K562 (cell line): ENCODE results near the gene MAGI1. TPM values are rescaled to one million over a fixed set of nuclear protein-coding genes. Genes with fewer than 3 reads are reported as not detected.
A peak's percentile ranks its signal among the peaks of the same experiment; 100 is the strongest.

ENCODE experiments used
- ATAC-seq: fragments of 200-7000 bp; cut with Tn5 transposase; 3 replicates; pipeline ENCODE4 v1.9.1; 2020; ENCODE audit warnings: moderate library complexity
- BruUV-seq: library from RNA; stranded (reverse); fragments of 400-500 nt; replicated peaks from 2 replicates; lab custom pipeline; 2021; lab: Mats Ljungman, UMichigan
- CTCF ChIA-PET: fragments of 300-600 bp; formaldehyde crosslinking; extraction: SDS; loops from one replicate; lab custom pipeline; 2021; ENCODE audit warnings: low intra/inter-chr PET ratio; lab: Yijun Ruan, JAX
- POLR2A ChIA-PET: fragments of 300-600, 350-650 bp; sonication (Branson Sonifier 250); formaldehyde crosslinking; extraction: SDS; loops from one replicate; lab custom pipeline; 2021; ENCODE audit warnings: antibody characterized with exemption, inconsistent platforms; lab: Yijun Ruan, JAX
- DNase-seq, 4 experiments: peaks; one replicate each; pipeline versions ENCODE4 v3.0.0 to v3.0.0-alpha.2; 2011 to 2018; ENCODE audit warnings: low spot score in 3 of 4, mixed read lengths in 3 of 4; ENCODE audit errors: extremely low read depth in 1 of 4
- FAIRE-seq: peaks from 2 replicates; lab custom pipeline; 2011; peaks lifted over from hg19 to GRCh38; lab: Jason Lieb, UNC
- H2AFZ ChIP-seq: 2 replicates; pipeline ENCODE4 v1.6.0; 2011; ENCODE audit warnings: low read depth, low read length, control low read depth, inconsistent platforms
- H3K27ac ChIP-seq: fragments of 200-600 bp; 3 replicates; pipeline ENCODE4 v1.8.0; 2011; ENCODE audit warnings: low read depth, mild to moderate bottlenecking, control low read depth, inconsistent platforms, low read length, moderate library complexity, mixed read lengths; ENCODE audit errors: extremely low read depth
- H3K27me3 ChIP-seq, 2 experiments: fragments of 300-600 bp in 1 of 2; 2 replicates in 1 of 2; 3 replicates in 1 of 2; pipeline versions ENCODE4 v1.6.0 to v1.8.0; 2011; ENCODE audit warnings: inconsistent platforms in 2 of 2, low read length in 2 of 2, mild to moderate bottlenecking in 1 of 2, mixed read lengths in 1 of 2, moderate library complexity in 1 of 2; ENCODE audit not compliant: control insufficient read depth in 2 of 2, insufficient read depth in 2 of 2
- H3K36me3 ChIP-seq: fragments of 300-600 bp; 3 replicates; pipeline ENCODE4 v1.8.0; 2011; ENCODE audit warnings: mild to moderate bottlenecking, low read length, inconsistent platforms; ENCODE audit not compliant: control insufficient read depth, insufficient read depth
- H3K4me1 ChIP-seq, 2 experiments: fragments of 200-600 bp in 1 of 2; replicated peaks in 1 of 2; 2 replicates in 1 of 2; 3 replicates in 1 of 2; pipeline versions ENCODE4 v1.5.1 to v1.8.0; 2011; ENCODE audit warnings: inconsistent platforms in 2 of 2, low read length in 2 of 2, mild to moderate bottlenecking in 1 of 2, mixed read lengths in 1 of 2, moderate library complexity in 1 of 2; ENCODE audit not compliant: control insufficient read depth in 2 of 2, insufficient read depth in 2 of 2
- H3K4me2 ChIP-seq: 2 replicates; pipeline ENCODE4 v1.6.1; 2011; ENCODE audit warnings: low read length, control low read depth, inconsistent platforms, mixed read lengths; ENCODE audit not compliant: insufficient read depth
- H3K4me3 ChIP-seq: fragments of 200-600 bp; sonication (generic), shearing (Covaris generic); 2 replicates; pipeline ENCODE4 v1.5.1; 2016; ENCODE audit warnings: control low read depth, inconsistent platforms
- H3K79me2 ChIP-seq: fragments of 200-600 bp; 3 replicates; pipeline ENCODE4 v1.8.0; 2011; ENCODE audit warnings: low read length, inconsistent platforms; ENCODE audit not compliant: control insufficient read depth, insufficient read depth
- H3K9ac ChIP-seq, 2 experiments: 2 replicates each; pipeline versions ENCODE4 v1.6.0 to v1.6.1; 2011; ENCODE audit warnings: low read depth in 2 of 2, low read length in 2 of 2, control low read depth in 1 of 2, inconsistent platforms in 1 of 2, mild to moderate bottlenecking in 1 of 2, mixed read lengths in 1 of 2; ENCODE audit not compliant: insufficient read depth in 1 of 2
- H3K9me1 ChIP-seq: one replicate; pipeline ENCODE4 v1.6.0; 2011; ENCODE audit warnings: inconsistent platforms, mild to moderate bottlenecking, low read length, moderate library complexity; ENCODE audit not compliant: control insufficient read depth, insufficient read depth
- H3K9me3 ChIP-seq: replicated peaks from 2 replicates; pipeline ENCODE4 v1.5.1; 2011; ENCODE audit warnings: low read depth, low read length, inconsistent platforms; ENCODE audit not compliant: control insufficient read depth, insufficient read depth
- H4K20me1 ChIP-seq: replicated peaks from 2 replicates; pipeline ENCODE4 v1.6.1; 2011; ENCODE audit warnings: low read length, inconsistent platforms, mixed read lengths; ENCODE audit not compliant: control insufficient read depth, insufficient read depth
- ASH1L ChIP-seq: fragments of 450-650 bp; IDR thresholded peaks from 2 replicates; pipeline ENCODE4 v1.6.1; 2018; ENCODE audit warnings: borderline replicate concordance, mild to moderate bottlenecking, low read depth; ENCODE audit not compliant: partially characterized antibody
- CC2D1A ChIP-seq: fragments of 450-650 bp; IDR thresholded peaks from 2 replicates; pipeline ENCODE4 v1.6.1; 2017; ENCODE audit warnings: mild to moderate bottlenecking
- CEBPB ChIP-seq: fragments of 450-650 bp; IDR thresholded peaks from 2 replicates; pipeline ENCODE4 v1.6.1; 2016; ENCODE audit warnings: missing genetic modification characterization, missing compliant biosample characterization
- CTCF ChIP-seq, 3 experiments: IDR thresholded peaks in 2 of 3; conservative IDR thresholded peaks in 1 of 3; 2 replicates each; pipeline ENCODE4 v1.5.1; 2011 to 2012; ENCODE audit warnings: low read length in 3 of 3, mild to moderate bottlenecking in 3 of 3, control low read depth in 2 of 3, improper control_type of control experiment in 1 of 3, inconsistent platforms in 1 of 3, low read depth in 1 of 3, mixed read lengths in 1 of 3, moderate library complexity in 1 of 3; ENCODE audit not compliant: insufficient read depth in 2 of 3
- FOXP1 ChIP-seq: sonication (generic); formaldehyde crosslinking; IDR thresholded peaks from 2 replicates; pipeline ENCODE4 v1.8.0; 2022; ENCODE audit warnings: mild to moderate bottlenecking, missing genetic modification reagents
- HMGXB4 ChIP-seq: sonication (generic); formaldehyde crosslinking; IDR thresholded peaks from 2 replicates; pipeline ENCODE4 v1.8.1; 2023; ENCODE audit warnings: mild to moderate bottlenecking, missing genetic modification reagents
- RAD21 ChIP-seq, 2 experiments: fragments of 250-450 bp in 1 of 2; fragments of 450-650 bp in 1 of 2; sonication (Bioruptor Pico) in 1 of 2; formaldehyde crosslinking in 1 of 2; IDR thresholded peaks in 1 of 2; conservative IDR thresholded peaks in 1 of 2; 2 replicates each; pipeline versions ENCODE4 v1.4.0 to v1.8.0; 2020 to 2022; ENCODE audit warnings: mild to moderate bottlenecking in 2 of 2, moderate library complexity in 1 of 2
- RBM25 ChIP-seq: fragments of 200-400 bp; formaldehyde crosslinking; IDR thresholded peaks from 2 replicates; pipeline ENCODE4 v1.6.1; 2018; ENCODE audit warnings: low read length, low read depth, moderate library complexity; ENCODE audit not compliant: severe bottlenecking
- TFAP4 ChIP-seq: sonication (generic); formaldehyde crosslinking; IDR thresholded peaks from 2 replicates; pipeline ENCODE4 v1.8.0; 2022; ENCODE audit warnings: missing genetic modification reagents, mild to moderate bottlenecking, moderate library complexity, borderline replicate concordance
- ZNF121 ChIP-seq: sonication (generic); formaldehyde crosslinking; conservative IDR thresholded peaks from 2 replicates; pipeline ENCODE4 v1.8.0; 2022; ENCODE audit warnings: missing genetic modification reagents
- WGBS: fragments of 100-300 bp; shearing (Covaris generic); methylation state at CpG from one replicate; pipeline ENCODE4 v1.1.6; 2016; ENCODE audit warnings: low coverage, mixed read lengths; ENCODE audit not compliant: insufficient coverage; ENCODE audit errors: missing lambda C conversion rate; 5-methylcytosine and 5-hydroxymethylcytosine counted together
- in situ Hi-C: fragments of 300-500 bp; cut with MboI; formaldehyde crosslinking; loops from 4 replicates; pipeline ENCODE4 v1.15.0; 2018; ENCODE audit warnings: inconsistent platforms, mixed read lengths
- intact Hi-C: fragments of 100-400 bp; cut with micrococcal nuclease; formaldehyde crosslinking; loops from 2 replicates; pipeline ENCODE4 v1.14.2; 2022
- polyA plus RNA-seq, 8 experiments: library from polyadenylated mRNA; depleted of rRNA in 4 of 8; stranded (reverse) in 5 of 8; unstranded in 3 of 8; fragments of >200 nt; fragmentation: Nextera tagmentation in 2 of 8; fragmentation: Illumina TruSeq in 1 of 8; extraction: Ambion mirVana in 2 of 8; extraction: Trizol in 1 of 8; gene quantifications; 2 replicates each; pipeline versions ENCODE4 v1.2.1 to v1.2.3, GENCODE V29; 2011 to 2014; ENCODE audit warnings: inconsistent platforms in 1 of 8, missing spikeins in 1 of 8
- total RNA-seq, 7 experiments: library from RNA; depleted of rRNA in 6 of 7; stranded (reverse); fragments of >200 nt in 6 of 7; fragmentation: Illumina TruSeq in 2 of 7; extraction: Trizol in 2 of 7; gene quantifications; 2 replicates each; pipeline versions ENCODE4 v1.2.1 to v1.2.3, GENCODE V29; 2011 to 2021; ENCODE audit warnings: low replicate concordance in 1 of 7

The MAGI1 gene
- total and polyA plus RNA-seq, 9 of the 15 experiments (the other 6 are each of a cell fraction or from before 2014, with no cell fraction given) = 7.8 to 59.4 (median 43.2) TPM

GRCh38 chr3:65559643-65560042 is 479.1 kb downstream of the MAGI1 start:
- H4K20me1 ChIP-seq = no peaks in the 10 kb centered on the region
- no TSS peak for BruUV-seq
- ChIA-PET POLR2A (no interaction called here), CTCF (no interaction called here)
- no peak for TF ChIP-seq TFAP4 (CRISPR knock-in tag)
- no peak for TF ChIP-seq FOXP1 (CRISPR knock-in tag)
- TF ChIP-seq CEBPB (tag) = no peak
- peak; percentile 18; the same call in 1 of the 2 replicates for TF ChIP-seq CC2D1A
- TF ChIP-seq RBM25 = peak; percentile 30
- TF ChIP-seq HMGXB4 = no peak
- TF ChIP-seq ASH1L = no peak
- TF ChIP-seq CTCF (IDR thresholded peaks at IDR 0.05 in 2 of 3, conservative IDR thresholded peaks at IDR 0.05 in 1 of 3; ENCODE audit: insufficient read depth in 2 of 3, low read depth in 1 of 3, low read length in 3 of 3) = peak in 1 of 3 experiments; percentile 22; a peak in 2 of 6 replicates
- peak; percentile 60 for TF ChIP-seq ZNF121 (CRISPR knock-in tag)
- peak in 1 of 2 experiments; percentile 29; a peak in 2 of 4 replicates for TF ChIP-seq RAD21 (CRISPR knock-in tag; conservative IDR thresholded peaks at IDR 0.05 in 1 of 2, IDR thresholded peaks at IDR 0.05 in 1 of 2)
- in situ Hi-C loops (no loop called here), intact Hi-C loops (loop anchor here (10.0 kb wide), 3 partner anchors 55 to 115 kb away; no protein-coding TSS in a partner anchor)
- FAIRE-seq = no peak
- H3K27me3 ChIP-seq = no peaks in the 10 kb centered on the region
- no peak for ATAC-seq
- DNase-seq = no peak
- no peak overlapping the region for H3K9ac ChIP-seq
- 74% methylated on average over 7 of the region's 10 CpGs for WGBS
- no peaks in the 10 kb centered on the region; the same call in 2 of the 3 replicates for H3K36me3 ChIP-seq
- H2AFZ ChIP-seq = no peak overlapping the region
- no peaks in the 10 kb centered on the region for H3K9me3 ChIP-seq
- H3K4me3 ChIP-seq = no peak overlapping the region
- H3K4me2 ChIP-seq = no peak overlapping the region
- H3K79me2 ChIP-seq = peaks cover 82% of the 10 kb centered on the region
- H3K4me1 ChIP-seq = peaks cover 7 to 31% of the 10 kb centered on the region in 2 experiments; a peak in 4 of 5 replicates
- H3K9me1 ChIP-seq = no peaks in the 10 kb centered on the region
- no peak overlapping the region for H3K27ac ChIP-seq
